ENCODE data around the gene WNT9A.
"Not testable (repeated sequence)": the region's sequence is repeated elsewhere in the genome, so short reads cannot be mapped to it uniquely, and the experiment has no call there.

WNT9A gene

GRCh38 chr1:227914801-227915563 is 32.8 kb downstream of the WNT9A start:
- no peak overlapping the region for H3K4me3 ChIP-seq (ENCODE audit: low read depth, low read length)
- TF ChIP-seq, protein P1, sequence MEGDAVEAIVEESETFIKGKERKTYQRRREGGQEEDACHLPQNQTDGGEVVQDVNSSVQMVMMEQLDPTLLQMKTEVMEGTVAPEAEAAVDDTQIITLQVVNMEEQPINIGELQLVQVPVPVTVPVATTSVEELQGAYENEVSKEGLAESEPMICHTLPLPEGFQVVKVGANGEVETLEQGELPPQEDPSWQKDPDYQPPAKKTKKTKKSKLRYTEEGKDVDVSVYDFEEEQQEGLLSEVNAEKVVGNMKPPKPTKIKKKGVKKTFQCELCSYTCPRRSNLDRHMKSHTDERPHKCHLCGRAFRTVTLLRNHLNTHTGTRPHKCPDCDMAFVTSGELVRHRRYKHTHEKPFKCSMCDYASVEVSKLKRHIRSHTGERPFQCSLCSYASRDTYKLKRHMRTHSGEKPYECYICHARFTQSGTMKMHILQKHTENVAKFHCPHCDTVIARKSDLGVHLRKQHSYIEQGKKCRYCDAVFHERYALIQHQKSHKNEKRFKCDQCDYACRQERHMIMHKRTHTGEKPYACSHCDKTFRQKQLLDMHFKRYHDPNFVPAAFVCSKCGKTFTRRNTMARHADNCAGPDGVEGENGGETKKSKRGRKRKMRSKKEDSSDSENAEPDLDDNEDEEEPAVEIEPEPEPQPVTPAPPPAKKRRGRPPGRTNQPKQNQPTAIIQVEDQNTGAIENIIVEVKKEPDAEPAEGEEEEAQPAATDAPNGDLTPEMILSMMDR (IDR thresholded peaks at IDR 0.05; ENCODE audit: low read depth, low read length), result no peak

DNA sequence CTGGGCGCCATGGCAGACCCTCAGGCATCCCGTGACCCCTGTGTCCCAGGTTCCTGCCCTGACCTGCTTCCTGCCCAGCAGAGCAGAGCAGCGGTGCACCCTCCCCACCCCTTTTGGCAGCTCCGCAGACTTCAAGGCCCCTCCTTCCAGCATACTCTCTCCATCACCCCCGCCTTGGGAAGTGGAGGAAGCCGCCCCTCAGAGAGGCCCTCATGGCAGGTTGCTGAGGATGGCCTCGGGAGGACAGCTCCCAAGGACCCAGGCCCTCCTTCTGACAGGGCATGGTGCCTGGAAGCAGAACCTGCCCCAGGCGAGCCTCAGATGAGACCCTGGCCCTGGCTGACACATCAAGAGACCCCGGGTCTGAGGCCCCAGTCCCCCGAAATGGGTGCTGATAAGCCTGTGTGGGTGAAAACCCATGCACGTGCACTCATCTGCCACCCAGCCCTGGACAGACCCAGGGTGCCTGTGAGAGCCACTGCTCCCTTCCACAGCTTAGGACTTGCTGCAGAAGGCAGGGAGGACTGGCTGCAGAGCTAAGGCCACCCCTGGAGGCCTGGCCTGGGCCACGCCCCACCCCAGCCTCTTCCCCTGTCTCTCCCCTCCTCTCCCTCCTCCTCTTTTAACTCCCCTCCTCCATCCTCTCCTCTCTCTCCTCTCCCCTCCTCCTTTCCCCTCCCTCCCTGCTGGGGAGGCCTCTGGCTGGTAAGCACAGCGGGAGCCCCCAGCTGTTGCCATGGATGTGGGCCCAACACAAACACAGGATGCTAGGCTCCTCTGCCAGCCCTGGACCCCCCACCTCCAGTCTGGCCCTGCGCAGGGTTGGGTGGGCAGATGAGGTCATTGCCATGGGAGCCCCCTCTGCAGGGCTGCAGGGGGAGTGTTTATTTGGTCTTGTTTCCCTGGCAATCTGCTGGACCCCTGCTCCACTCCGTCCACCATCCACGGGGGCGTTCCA is 33.7 kb downstream of the WNT9A start:
- TF ChIP-seq, protein P1 (IDR thresholded peaks at IDR 0.05; ENCODE audit: low read depth, low read length), result no peak
- H3K4me3 ChIP-seq (ENCODE audit: low read depth, low read length), result no peak overlapping the region

- TF ChIP-seq, protein P1 (IDR thresholded peaks at IDR 0.05; ENCODE audit: low read depth, low read length), result no peak
Measured at GRCh38 chr1:227913396-227913763, 34.4 kb downstream of the WNT9A start.

DNA sequence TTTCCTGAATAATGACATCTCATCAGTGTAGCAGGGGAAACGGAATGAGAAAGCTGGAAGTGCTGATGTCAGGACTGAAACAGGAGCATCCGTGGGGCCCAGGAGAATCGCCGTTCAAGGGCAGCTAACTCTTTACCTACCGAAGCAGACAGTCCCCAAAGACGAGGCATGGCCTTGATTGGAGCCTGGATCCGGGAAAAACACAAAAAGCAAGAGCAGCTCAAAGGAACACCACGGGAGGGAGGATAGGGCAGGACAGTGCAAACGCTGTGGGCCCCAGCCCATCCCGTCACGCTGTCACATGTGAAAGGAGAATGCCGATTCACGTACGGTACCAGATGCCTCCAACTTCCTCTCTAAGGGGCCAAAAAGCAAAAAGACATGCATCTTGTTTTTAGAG is 34.9 kb downstream of the WNT9A start:
- TF ChIP-seq, protein P1 (IDR thresholded peaks at IDR 0.05; ENCODE audit: low read depth, low read length), result no peak
- H3K4me3 ChIP-seq (ENCODE audit: low read depth, low read length), result no peak overlapping the region

More at GRCh38 chr1:227913396-227913763, 34.4 kb downstream of the WNT9A start:
- H3K4me3 ChIP-seq (ENCODE audit: low read depth, low read length), result no peak overlapping the region

DNA sequence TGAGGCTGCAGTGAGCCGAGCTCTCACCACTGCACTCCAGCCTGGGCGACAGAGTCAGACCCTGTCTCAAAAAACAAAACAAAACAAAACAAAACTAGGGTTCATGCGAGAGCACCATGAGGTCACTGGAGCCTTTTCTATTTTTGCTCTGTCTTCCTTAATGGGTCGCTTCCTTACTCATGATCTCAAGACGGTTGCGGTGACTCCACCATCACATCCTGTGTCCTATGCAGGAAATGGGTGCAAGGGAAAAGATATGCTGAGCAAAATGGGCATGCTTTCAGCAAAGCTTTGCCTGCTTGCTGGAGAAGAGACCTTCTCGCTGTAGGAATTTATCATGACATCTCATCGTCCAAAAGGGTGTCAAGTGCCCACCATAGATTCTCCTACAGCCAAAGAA is 36.4 kb downstream of the WNT9A start:
- no peak overlapping the region for H3K4me3 ChIP-seq (ENCODE audit: low read depth, low read length)
- TF ChIP-seq, protein P1 (IDR thresholded peaks at IDR 0.05; ENCODE audit: low read depth, low read length), result no peak

DNA sequence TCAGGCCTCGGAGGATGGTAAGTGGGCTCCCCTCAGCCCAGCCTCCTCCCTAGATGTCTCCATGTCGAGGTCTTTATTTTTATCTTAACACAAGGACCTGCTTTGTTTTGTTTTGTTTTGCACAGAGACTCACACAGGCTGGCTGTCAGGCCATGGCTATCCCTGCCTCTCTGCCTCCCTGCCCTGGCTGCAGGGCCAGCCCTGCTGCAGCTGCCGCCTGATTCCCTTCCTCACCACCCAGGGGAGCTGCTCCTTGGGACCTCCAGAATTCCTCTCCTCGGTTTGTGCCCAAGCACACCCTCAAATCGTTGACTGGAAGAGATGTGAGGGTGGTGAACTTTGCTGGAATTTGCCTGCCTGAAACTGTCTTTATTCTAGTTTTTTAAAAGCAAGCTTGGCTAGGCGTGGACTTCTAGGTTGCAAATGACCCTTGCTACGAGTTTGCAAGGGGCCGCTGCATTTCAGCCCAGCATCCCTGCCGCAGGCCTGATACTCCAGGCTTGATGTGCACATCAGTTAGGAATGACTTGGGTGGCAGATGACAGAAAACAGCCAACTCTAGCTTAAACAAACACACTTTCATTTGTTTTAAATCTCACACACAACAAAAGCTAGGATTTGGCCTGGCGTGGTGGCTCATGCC is 37.1 kb downstream of the WNT9A start:
- TF ChIP-seq, protein P1 (IDR thresholded peaks at IDR 0.05; ENCODE audit: low read depth, low read length), result no peak
- no peak overlapping the region for H3K4me3 ChIP-seq (ENCODE audit: low read depth, low read length)

DNA sequence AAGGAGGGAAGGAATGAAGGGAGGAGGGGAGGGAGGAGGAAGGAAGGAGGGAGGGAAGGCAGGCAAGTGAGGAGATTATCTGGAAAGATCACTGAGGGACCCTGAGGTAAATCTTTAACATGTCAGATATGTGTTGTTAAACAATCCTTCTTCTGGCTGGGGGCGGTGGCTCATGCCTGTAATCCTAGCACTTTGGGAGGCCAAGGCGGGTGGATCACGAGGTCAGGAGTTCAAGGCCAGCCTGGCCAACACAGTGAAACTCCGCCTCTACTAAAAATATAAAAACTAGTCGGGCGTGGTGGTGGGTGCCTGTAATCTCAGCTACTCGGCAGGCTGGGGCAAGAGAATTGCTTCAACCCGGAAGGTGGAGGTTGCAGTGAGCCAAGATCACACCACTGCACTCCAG is 37.8 kb downstream of the WNT9A start:
- H3K4me3 ChIP-seq (ENCODE audit: low read depth, low read length), result not testable (repeated sequence)

All from WI38 (cell line).